HG02938 (cell line): ENCODE results near the gene PLD1.

Experiments
- ATAC-seq: cut with Tn5 transposase; IDR thresholded peaks from one replicate; pipeline ENCODE4 v1.9.1; 2021; ENCODE audit warnings: mild to moderate bottlenecking, moderate library complexity; ENCODE audit not compliant: unreplicated experiment

The PLD1 gene

GRCh38 chr3:171839270-171839669 is 29.0 kb upstream of the PLD1 start:
- ATAC-seq, result no peak

GRCh38 chr3:171838218-171838720 is 28.0 kb upstream of the PLD1 start:
- no peak for ATAC-seq

GRCh38 chr3:171837698-171838097 is 27.4 kb upstream of the PLD1 start:
- no peak for ATAC-seq

- ATAC-seq, result no peak
Observed at GRCh38 chr3:171836855-171837254, 26.6 kb upstream of the PLD1 start.

GRCh38 chr3:171835613-171836012 is 25.3 kb upstream of the PLD1 start:
- ATAC-seq, result no peak

- no peak for ATAC-seq
Observed at GRCh38 chr3:171835116-171835515, 24.8 kb upstream of the PLD1 start.

- no peak for ATAC-seq
Observed at GRCh38 chr3:171834461-171834801, 24.1 kb upstream of the PLD1 start.

GRCh38 chr3:171833789-171834460 is 23.6 kb upstream of the PLD1 start:
- peak; percentile 62 for ATAC-seq

- ATAC-seq, result no peak
Observed at GRCh38 chr3:171832989-171833388, 22.7 kb upstream of the PLD1 start.

GRCh38 chr3:171831936-171832335 is 21.7 kb upstream of the PLD1 start:
- no peak for ATAC-seq

GRCh38 chr3:171830518-171830875 is 20.2 kb upstream of the PLD1 start:
- ATAC-seq, result no peak

- ATAC-seq, result no peak
Observed at GRCh38 chr3:171829841-171830517, 19.7 kb upstream of the PLD1 start.

- ATAC-seq, result no peak
Observed at GRCh38 chr3:171828902-171829770, 18.9 kb upstream of the PLD1 start.

- ATAC-seq, result no peak
Observed at GRCh38 chr3:171827836-171828458, 17.7 kb upstream of the PLD1 start.

- ATAC-seq, result no peak
Observed at GRCh38 chr3:171827385-171827784, 17.1 kb upstream of the PLD1 start.

GRCh38 chr3:171825222-171825828 is 15.0 kb upstream of the PLD1 start:
- no peak for ATAC-seq

- no peak for ATAC-seq
Observed at GRCh38 chr3:171824824-171825221, 14.5 kb upstream of the PLD1 start.

- ATAC-seq, result no peak
Observed at GRCh38 chr3:171824116-171824515, 13.8 kb upstream of the PLD1 start.

GRCh38 chr3:171822431-171823106 is 12.3 kb upstream of the PLD1 start:
- ATAC-seq, result peak; percentile 81

- no peak for ATAC-seq
Observed at GRCh38 chr3:171821778-171822358, 11.6 kb upstream of the PLD1 start.
